GM12891 (cell line): ENCODE data around the gene CTDP1.

Experiments
- PAX5 ChIP-seq: IDR thresholded peaks from 2 replicates; pipeline ENCODE4 v1.6.1; 2011; ENCODE audit warnings: low read length, moderate library complexity, mild to moderate bottlenecking; ENCODE audit not compliant: insufficient read depth, severe bottlenecking
- POLR2A ChIP-seq: IDR thresholded peaks from 2 replicates; pipeline ENCODE4 v1.6.1; 2011; ENCODE audit warnings: low read depth, low read length, control low read depth
- POLR2AphosphoS5 ChIP-seq: IDR thresholded peaks from 2 replicates; pipeline ENCODE4 v1.6.1; 2011; ENCODE audit warnings: low read depth, low read length, control low read depth
- POU2F2 ChIP-seq: IDR thresholded peaks from 2 replicates; pipeline ENCODE4 v1.6.1; 2011; ENCODE audit warnings: low read depth, mild to moderate bottlenecking, control low read depth, low read length, moderate library complexity
- SPI1 ChIP-seq: IDR thresholded peaks from 2 replicates; pipeline ENCODE4 v1.6.1; 2011; ENCODE audit warnings: low read depth, low read length, control low read depth
- TAF1 ChIP-seq: IDR thresholded peaks from 2 replicates; pipeline ENCODE4 v1.6.1; 2011; ENCODE audit warnings: low read depth, low read length, control low read depth

- TF ChIP-seq POLR2A: no peak
- TF ChIP-seq TAF1: no peak
- TF ChIP-seq POLR2AphosphoS5: no peak
- no peak for TF ChIP-seq SPI1
- TF ChIP-seq POU2F2: no peak
- TF ChIP-seq PAX5: no peak
Observed at GRCh38 chr18:79792096-79792987, 112.7 kb downstream of the CTDP1 start.
